HepG2 (cell line): Measurements from ENCODE around the gene PGA4. TPM values are rescaled to one million over a fixed set of nuclear protein-coding genes. Genes with fewer than 3 reads are reported as not detected.

ENCODE experiments used
- KLF6 ChIP-seq: IDR thresholded peaks from 2 replicates; pipeline ENCODE4 v1.8.0; 2016; ENCODE audit warnings: missing biosample characterization, missing genetic modification reagents
- SMC3 ChIP-seq: IDR thresholded peaks from 2 replicates; pipeline ENCODE4 v1.6.1; 2011; ENCODE audit warnings: low read length, improper control_type of control experiment
- SNRNP70 ChIP-seq: fragments of 200-400 bp; formaldehyde crosslinking; IDR thresholded peaks from 2 replicates; pipeline ENCODE4 v1.6.1; 2017; ENCODE audit warnings: mild to moderate bottlenecking, low read depth, low read length, moderate library complexity
- ZNF136 ChIP-seq: sonication (generic); formaldehyde crosslinking; IDR thresholded peaks from 2 replicates; pipeline ENCODE4 v1.8.1; 2022; ENCODE audit warnings: low read depth, mild to moderate bottlenecking, moderate library complexity, missing genetic modification reagents
- ZNF235 ChIP-seq: sonication (generic); formaldehyde crosslinking; IDR thresholded peaks from 2 replicates; pipeline ENCODE4 v1.8.1; 2023; ENCODE audit warnings: mild to moderate bottlenecking, missing genetic modification reagents, borderline replicate concordance
- ZNF260 ChIP-seq: sonication (generic); formaldehyde crosslinking; IDR thresholded peaks from 2 replicates; pipeline ENCODE4 v1.4.0; 2020; ENCODE audit warnings: missing genetic modification reagents, low read depth, mild to moderate bottlenecking, borderline replicate concordance
- ZNF557 ChIP-seq: sonication (generic); formaldehyde crosslinking; IDR thresholded peaks from 2 replicates; pipeline ENCODE4 v1.4.0; 2020; ENCODE audit warnings: missing genetic modification reagents
- polyA plus RNA-seq, 8 experiments: library from polyadenylated mRNA; depleted of rRNA in 3 of 8; stranded (reverse) in 7 of 8; unstranded in 1 of 8; fragments of >200 nt; fragmentation: Illumina TruSeq in 4 of 8; extraction: Trizol in 4 of 8; gene quantifications; 2 replicates each; pipeline versions ENCODE4 v1.2.1 to v1.2.3, GENCODE V29; 2011 to 2016; ENCODE audit warnings: low read depth in 4 of 8, missing spikeins in 1 of 8, mixed read lengths in 1 of 8; ENCODE audit not compliant: insufficient read depth in 1 of 8
- total RNA-seq, 5 experiments: library from RNA; depleted of rRNA; stranded (reverse); fragments of >200 nt; fragmentation: Illumina TruSeq; extraction: Trizol; gene quantifications; 2 replicates each; pipeline ENCODE4 v1.2.3, GENCODE V29; 2016; ENCODE audit warnings: low read depth in 1 of 5
- TF ChIP-seq, protein P1 (sequence below): sonication (generic); formaldehyde crosslinking; IDR thresholded peaks from 2 replicates; pipeline ENCODE4 v1.5.0; 2020; ENCODE audit warnings: missing genetic modification reagents
- TF ChIP-seq, protein P2 (sequence below): sonication (generic); formaldehyde crosslinking; IDR thresholded peaks from 2 replicates; pipeline ENCODE4 v1.5.1; 2020; ENCODE audit warnings: missing genetic modification reagents, mild to moderate bottlenecking, borderline replicate concordance
- TF ChIP-seq, protein P3 (sequence below): fragments of 450-650 bp; IDR thresholded peaks from 2 replicates; pipeline ENCODE4 v1.6.1; 2017; ENCODE audit warnings: mild to moderate bottlenecking
- TF ChIP-seq, protein P4 (sequence below): sonication (generic); formaldehyde crosslinking; IDR thresholded peaks from 2 replicates; pipeline ENCODE4 v1.4.0; 2020; ENCODE audit warnings: mild to moderate bottlenecking, missing genetic modification reagents
- TF ChIP-seq, protein P5 (sequence below): sonication (generic); formaldehyde crosslinking; IDR thresholded peaks from 2 replicates; pipeline ENCODE4 v1.4.0; 2020; ENCODE audit warnings: missing genetic modification reagents

PGA4 gene
- total and polyA plus RNA-seq, 2 of the 13 experiments (the other 11 are each of a cell fraction or from before 2014, with no cell fraction given) = not detected

DNA sequence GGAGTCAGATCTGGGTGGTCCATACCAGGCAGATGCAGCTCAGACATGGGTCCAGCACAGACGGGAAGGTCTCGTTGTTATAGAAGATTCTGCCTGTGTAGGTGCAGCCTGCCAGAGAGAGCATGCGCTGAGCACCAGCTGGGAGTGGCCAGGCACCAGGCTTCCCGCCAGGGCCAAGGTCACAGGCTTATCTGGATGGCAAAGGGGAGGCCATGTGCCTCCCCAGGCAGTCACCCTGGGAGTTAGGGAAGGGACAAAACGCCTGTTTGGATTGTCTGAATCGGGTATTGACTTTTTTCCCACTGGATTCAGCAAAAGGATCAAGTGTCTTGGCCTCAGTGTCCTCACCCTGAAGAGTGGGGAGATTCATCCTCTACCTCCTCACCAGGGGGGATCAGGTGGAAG lies 45.3 kb downstream of the PGA4 start (continued):
- TF ChIP-seq, protein P1, sequence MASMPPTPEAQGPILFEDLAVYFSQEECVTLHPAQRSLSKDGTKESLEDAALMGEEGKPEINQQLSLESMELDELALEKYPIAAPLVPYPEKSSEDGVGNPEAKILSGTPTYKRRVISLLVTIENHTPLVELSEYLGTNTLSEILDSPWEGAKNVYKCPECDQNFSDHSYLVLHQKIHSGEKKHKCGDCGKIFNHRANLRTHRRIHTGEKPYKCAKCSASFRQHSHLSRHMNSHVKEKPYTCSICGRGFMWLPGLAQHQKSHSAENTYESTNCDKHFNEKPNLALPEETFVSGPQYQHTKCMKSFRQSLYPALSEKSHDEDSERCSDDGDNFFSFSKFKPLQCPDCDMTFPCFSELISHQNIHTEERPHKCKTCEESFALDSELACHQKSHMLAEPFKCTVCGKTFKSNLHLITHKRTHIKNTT (CRISPR knock-in tag) = no peak
- TF ChIP-seq SMC3 = no peak
- TF ChIP-seq, protein P2, sequence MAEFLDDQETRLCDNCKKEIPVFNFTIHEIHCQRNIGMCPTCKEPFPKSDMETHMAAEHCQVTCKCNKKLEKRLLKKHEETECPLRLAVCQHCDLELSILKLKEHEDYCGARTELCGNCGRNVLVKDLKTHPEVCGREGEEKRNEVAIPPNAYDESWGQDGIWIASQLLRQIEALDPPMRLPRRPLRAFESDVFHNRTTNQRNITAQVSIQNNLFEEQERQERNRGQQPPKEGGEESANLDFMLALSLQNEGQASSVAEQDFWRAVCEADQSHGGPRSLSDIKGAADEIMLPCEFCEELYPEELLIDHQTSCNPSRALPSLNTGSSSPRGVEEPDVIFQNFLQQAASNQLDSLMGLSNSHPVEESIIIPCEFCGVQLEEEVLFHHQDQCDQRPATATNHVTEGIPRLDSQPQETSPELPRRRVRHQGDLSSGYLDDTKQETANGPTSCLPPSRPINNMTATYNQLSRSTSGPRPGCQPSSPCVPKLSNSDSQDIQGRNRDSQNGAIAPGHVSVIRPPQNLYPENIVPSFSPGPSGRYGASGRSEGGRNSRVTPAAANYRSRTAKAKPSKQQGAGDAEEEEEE (CRISPR knock-in tag) = no peak
- no peak for TF ChIP-seq ZNF260 (CRISPR knock-in tag)
- TF ChIP-seq, protein P3, sequence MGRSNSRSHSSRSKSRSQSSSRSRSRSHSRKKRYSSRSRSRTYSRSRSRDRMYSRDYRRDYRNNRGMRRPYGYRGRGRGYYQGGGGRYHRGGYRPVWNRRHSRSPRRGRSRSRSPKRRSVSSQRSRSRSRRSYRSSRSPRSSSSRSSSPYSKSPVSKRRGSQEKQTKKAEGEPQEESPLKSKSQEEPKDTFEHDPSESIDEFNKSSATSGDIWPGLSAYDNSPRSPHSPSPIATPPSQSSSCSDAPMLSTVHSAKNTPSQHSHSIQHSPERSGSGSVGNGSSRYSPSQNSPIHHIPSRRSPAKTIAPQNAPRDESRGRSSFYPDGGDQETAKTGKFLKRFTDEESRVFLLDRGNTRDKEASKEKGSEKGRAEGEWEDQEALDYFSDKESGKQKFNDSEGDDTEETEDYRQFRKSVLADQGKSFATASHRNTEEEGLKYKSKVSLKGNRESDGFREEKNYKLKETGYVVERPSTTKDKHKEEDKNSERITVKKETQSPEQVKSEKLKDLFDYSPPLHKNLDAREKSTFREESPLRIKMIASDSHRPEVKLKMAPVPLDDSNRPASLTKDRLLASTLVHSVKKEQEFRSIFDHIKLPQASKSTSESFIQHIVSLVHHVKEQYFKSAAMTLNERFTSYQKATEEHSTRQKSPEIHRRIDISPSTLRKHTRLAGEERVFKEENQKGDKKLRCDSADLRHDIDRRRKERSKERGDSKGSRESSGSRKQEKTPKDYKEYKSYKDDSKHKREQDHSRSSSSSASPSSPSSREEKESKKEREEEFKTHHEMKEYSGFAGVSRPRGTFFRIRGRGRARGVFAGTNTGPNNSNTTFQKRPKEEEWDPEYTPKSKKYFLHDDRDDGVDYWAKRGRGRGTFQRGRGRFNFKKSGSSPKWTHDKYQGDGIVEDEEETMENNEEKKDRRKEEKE = no peak
- TF ChIP-seq, protein P4, sequence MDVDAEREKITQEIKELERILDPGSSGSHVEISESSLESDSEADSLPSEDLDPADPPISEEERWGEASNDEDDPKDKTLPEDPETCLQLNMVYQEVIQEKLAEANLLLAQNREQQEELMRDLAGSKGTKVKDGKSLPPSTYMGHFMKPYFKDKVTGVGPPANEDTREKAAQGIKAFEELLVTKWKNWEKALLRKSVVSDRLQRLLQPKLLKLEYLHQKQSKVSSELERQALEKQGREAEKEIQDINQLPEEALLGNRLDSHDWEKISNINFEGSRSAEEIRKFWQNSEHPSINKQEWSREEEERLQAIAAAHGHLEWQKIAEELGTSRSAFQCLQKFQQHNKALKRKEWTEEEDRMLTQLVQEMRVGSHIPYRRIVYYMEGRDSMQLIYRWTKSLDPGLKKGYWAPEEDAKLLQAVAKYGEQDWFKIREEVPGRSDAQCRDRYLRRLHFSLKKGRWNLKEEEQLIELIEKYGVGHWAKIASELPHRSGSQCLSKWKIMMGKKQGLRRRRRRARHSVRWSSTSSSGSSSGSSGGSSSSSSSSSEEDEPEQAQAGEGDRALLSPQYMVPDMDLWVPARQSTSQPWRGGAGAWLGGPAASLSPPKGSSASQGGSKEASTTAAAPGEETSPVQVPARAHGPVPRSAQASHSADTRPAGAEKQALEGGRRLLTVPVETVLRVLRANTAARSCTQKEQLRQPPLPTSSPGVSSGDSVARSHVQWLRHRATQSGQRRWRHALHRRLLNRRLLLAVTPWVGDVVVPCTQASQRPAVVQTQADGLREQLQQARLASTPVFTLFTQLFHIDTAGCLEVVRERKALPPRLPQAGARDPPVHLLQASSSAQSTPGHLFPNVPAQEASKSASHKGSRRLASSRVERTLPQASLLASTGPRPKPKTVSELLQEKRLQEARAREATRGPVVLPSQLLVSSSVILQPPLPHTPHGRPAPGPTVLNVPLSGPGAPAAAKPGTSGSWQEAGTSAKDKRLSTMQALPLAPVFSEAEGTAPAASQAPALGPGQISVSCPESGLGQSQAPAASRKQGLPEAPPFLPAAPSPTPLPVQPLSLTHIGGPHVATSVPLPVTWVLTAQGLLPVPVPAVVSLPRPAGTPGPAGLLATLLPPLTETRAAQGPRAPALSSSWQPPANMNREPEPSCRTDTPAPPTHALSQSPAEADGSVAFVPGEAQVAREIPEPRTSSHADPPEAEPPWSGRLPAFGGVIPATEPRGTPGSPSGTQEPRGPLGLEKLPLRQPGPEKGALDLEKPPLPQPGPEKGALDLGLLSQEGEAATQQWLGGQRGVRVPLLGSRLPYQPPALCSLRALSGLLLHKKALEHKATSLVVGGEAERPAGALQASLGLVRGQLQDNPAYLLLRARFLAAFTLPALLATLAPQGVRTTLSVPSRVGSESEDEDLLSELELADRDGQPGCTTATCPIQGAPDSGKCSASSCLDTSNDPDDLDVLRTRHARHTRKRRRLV (CRISPR knock-in tag) = no peak
- no peak for TF ChIP-seq ZNF557 (CRISPR knock-in tag)
- TF ChIP-seq ZNF235 (CRISPR knock-in tag) = no peak
- no peak for TF ChIP-seq KLF6 (CRISPR knock-in tag)
- no peak for TF ChIP-seq SNRNP70
- TF ChIP-seq ZNF136 (CRISPR knock-in tag) = no peak
- TF ChIP-seq, protein P5, sequence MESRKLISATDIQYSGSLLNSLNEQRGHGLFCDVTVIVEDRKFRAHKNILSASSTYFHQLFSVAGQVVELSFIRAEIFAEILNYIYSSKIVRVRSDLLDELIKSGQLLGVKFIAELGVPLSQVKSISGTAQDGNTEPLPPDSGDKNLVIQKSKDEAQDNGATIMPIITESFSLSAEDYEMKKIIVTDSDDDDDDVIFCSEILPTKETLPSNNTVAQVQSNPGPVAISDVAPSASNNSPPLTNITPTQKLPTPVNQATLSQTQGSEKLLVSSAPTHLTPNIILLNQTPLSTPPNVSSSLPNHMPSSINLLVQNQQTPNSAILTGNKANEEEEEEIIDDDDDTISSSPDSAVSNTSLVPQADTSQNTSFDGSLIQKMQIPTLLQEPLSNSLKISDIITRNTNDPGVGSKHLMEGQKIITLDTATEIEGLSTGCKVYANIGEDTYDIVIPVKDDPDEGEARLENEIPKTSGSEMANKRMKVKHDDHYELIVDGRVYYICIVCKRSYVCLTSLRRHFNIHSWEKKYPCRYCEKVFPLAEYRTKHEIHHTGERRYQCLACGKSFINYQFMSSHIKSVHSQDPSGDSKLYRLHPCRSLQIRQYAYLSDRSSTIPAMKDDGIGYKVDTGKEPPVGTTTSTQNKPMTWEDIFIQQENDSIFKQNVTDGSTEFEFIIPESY = peak; percentile 97
